Measurements from ENCODE around the gene SEMA6B. TPM values are rescaled to one million over a fixed set of nuclear protein-coding genes. Genes with fewer than 3 reads are reported as not detected.

SEMA6B gene
- polyA plus RNA-seq, 1 donor from 2014 or later = 21.6 TPM

GRCh38 chr19:4556597-4557127, 2.8 kb downstream of the SEMA6B start:
- no peak overlapping the region for H2AFZ ChIP-seq (ENCODE audit: low read depth, low read length)
- H3K27ac ChIP-seq (ENCODE audit: low read length) = no peak overlapping the region
- no peaks in the 10 kb centered on the region for H3K27me3 ChIP-seq (ENCODE audit: insufficient read depth, low read depth, low read length)
- no peaks in the 10 kb centered on the region for H4K20me1 ChIP-seq (ENCODE audit: insufficient read depth)
- no peaks in the 10 kb centered on the region for H3K9me3 ChIP-seq (ENCODE audit: low read length)
- H3K4me2 ChIP-seq (ENCODE audit: low read length) = no peak overlapping the region
- H3K4me3 ChIP-seq (ENCODE audit: low read length) = no peak overlapping the region
- H3K79me2 ChIP-seq (replicated peaks; ENCODE audit: insufficient read depth, low read length) = no peaks in the 10 kb centered on the region
- TF ChIP-seq REST (IDR thresholded peaks at IDR 0.05; ENCODE audit: borderline replicate concordance) (no peak), EZH2 (IDR thresholded peaks at IDR 0.05; ENCODE audit: borderline replicate concordance, insufficient read depth, low read length, poor library complexity, severe bottlenecking) (no peak), RAD21 (conservative IDR thresholded peaks at IDR 0.05) (no peak), TAF1 (IDR thresholded peaks at IDR 0.05; ENCODE audit: low read depth) (no peak), SMC3 (conservative IDR thresholded peaks at IDR 0.05; ENCODE audit: poor library complexity) (no peak), EP300 (conservative IDR thresholded peaks at IDR 0.05; ENCODE audit: poor library complexity, severe bottlenecking) (no peak), MXI1 (conservative IDR thresholded peaks at IDR 0.05; ENCODE audit: poor library complexity, severe bottlenecking) (no peak), POLR2AphosphoS5 (IDR thresholded peaks at IDR 0.05) (no peak), CTCF (IDR thresholded peaks at IDR 0.05; ENCODE audit: poor library complexity, severe bottlenecking) (no peak)
- H3K9ac ChIP-seq (ENCODE audit: low read length) = no peak overlapping the region
- no peaks in the 10 kb centered on the region for H3K9me2 ChIP-seq (ENCODE audit: insufficient read depth, low read length)
- H3K36me3 ChIP-seq (ENCODE audit: insufficient read depth, low read length) = peaks cover 22% of the 10 kb centered on the region
- no peaks in the 10 kb centered on the region for H3F3A ChIP-seq (ENCODE audit: insufficient read depth, low read length, poor library complexity, severe bottlenecking)

- no peak for TF ChIP-seq CTCF (IDR thresholded peaks at IDR 0.05; ENCODE audit: poor library complexity, severe bottlenecking)
- TF ChIP-seq TAF1 (IDR thresholded peaks at IDR 0.05; ENCODE audit: low read depth) = no peak
- no peak for TF ChIP-seq RAD21 (conservative IDR thresholded peaks at IDR 0.05)
- no peak for TF ChIP-seq POLR2AphosphoS5 (IDR thresholded peaks at IDR 0.05)
- no peak for TF ChIP-seq EZH2 (IDR thresholded peaks at IDR 0.05; ENCODE audit: borderline replicate concordance, insufficient read depth, low read length, poor library complexity, severe bottlenecking)
- no peak for TF ChIP-seq REST (IDR thresholded peaks at IDR 0.05; ENCODE audit: borderline replicate concordance)
- TF ChIP-seq EP300 (conservative IDR thresholded peaks at IDR 0.05; ENCODE audit: poor library complexity, severe bottlenecking) = no peak
- no peak for TF ChIP-seq SMC3 (conservative IDR thresholded peaks at IDR 0.05; ENCODE audit: poor library complexity)
- TF ChIP-seq MXI1 (conservative IDR thresholded peaks at IDR 0.05; ENCODE audit: poor library complexity, severe bottlenecking) = no peak
These were observed 3.6 kb downstream of the SEMA6B start for GRCh38 chr19:4555657-4556561.

More at GRCh38 chr19:4555657-4556561, 3.6 kb downstream of the SEMA6B start:
- Histone ChIP-seq H3K9me2 (ENCODE audit: insufficient read depth, low read length) (no peaks in the 10 kb centered on the region), H3K27ac (ENCODE audit: low read length) (no peak overlapping the region), H3F3A (ENCODE audit: insufficient read depth, low read length, poor library complexity, severe bottlenecking) (no peaks in the 10 kb centered on the region), H3K27me3 (ENCODE audit: insufficient read depth, low read depth, low read length) (no peaks in the 10 kb centered on the region), H4K20me1 (ENCODE audit: insufficient read depth) (no peaks in the 10 kb centered on the region), H3K9ac (ENCODE audit: low read length) (no peak overlapping the region), H3K4me3 (ENCODE audit: low read length) (no peak overlapping the region), H2AFZ (ENCODE audit: low read depth, low read length) (no peak overlapping the region), H3K4me2 (ENCODE audit: low read length) (no peak overlapping the region), H3K9me3 (ENCODE audit: low read length) (no peaks in the 10 kb centered on the region), H3K79me2 (replicated peaks; ENCODE audit: insufficient read depth, low read length) (no peaks in the 10 kb centered on the region), H3K36me3 (ENCODE audit: insufficient read depth, low read length) (peaks cover 22% of the 10 kb centered on the region)

Data from neural cell (in vitro differentiated cells).